HG02970 (cell line): Measurements from ENCODE around the gene CDH23.

Source experiments
- ATAC-seq: cut with Tn5 transposase; IDR thresholded peaks from one replicate; pipeline ENCODE4 v1.9.1; 2021; ENCODE audit warnings: mild to moderate bottlenecking, moderate library complexity, moderate number of reproducible peaks; ENCODE audit not compliant: unreplicated experiment, low FRiP score

CDH23 gene

DNA sequence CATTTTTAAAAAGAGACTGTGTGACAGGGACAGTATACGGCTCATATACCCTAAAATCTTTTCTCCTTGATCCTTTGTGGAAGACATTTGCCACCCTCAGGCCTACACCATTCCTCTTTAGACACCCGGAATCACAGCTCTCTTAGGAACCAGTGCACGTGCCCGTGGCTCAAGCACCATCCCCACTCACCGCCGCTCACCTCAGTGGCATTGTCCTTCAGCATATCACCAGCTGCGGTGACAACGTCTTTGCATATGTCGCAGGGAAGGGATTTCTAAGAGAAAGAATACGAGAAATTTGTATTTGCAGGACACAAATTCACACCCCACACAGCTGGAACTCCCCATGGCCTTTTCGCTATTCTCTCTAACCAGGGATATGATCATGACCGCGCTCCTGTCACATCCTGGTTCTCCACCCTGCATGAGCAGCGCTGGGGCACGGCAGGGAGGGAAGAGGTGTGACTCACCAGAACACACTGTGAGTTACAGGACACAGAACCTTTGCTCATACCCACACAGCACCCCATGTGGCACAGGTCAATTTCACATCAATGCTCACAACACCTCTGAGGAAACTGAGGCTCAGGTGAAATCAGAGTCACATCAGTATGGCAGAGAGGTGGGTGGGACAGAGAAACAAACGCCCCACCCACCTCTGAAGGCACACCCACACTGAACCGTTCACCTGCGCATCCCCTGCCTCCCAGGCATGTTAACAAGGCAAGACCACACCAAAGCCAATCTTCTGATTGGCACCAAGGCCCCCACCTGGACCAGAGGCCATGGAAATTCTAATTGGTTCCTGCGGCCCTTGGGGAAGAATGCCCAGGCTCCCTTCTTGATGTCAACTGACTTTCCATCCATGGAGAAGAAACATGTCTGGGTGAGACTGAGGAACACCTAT is 435.2 kb downstream of the CDH23 start:
- ATAC-seq, result no peak

DNA sequence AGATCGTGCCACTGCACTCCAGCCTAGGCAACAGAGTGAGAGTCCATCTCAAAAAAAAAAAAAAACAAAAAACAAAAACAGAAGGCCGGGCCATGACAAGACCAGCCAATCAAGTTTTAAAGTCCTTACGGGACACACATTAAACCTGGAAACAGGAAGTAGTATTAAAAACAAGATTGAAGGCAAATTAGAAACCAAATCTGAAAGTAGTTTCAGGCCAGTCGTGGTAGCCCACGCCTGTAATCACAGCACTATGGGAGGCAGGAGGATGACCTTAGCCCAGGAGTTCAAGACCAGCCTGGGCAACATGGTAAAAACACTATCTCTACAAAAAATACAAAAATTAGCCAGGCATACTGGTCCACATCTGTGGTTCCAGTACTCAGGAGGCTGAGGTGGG is 436.2 kb downstream of the CDH23 start:
- ATAC-seq, result no peak

- no peak for ATAC-seq
Measured at GRCh38 chr10:71833451-71834342, 437.0 kb downstream of the CDH23 start.

GRCh38 chr10:71834343-71834674 is 437.6 kb downstream of the CDH23 start:
- no peak for ATAC-seq

DNA sequence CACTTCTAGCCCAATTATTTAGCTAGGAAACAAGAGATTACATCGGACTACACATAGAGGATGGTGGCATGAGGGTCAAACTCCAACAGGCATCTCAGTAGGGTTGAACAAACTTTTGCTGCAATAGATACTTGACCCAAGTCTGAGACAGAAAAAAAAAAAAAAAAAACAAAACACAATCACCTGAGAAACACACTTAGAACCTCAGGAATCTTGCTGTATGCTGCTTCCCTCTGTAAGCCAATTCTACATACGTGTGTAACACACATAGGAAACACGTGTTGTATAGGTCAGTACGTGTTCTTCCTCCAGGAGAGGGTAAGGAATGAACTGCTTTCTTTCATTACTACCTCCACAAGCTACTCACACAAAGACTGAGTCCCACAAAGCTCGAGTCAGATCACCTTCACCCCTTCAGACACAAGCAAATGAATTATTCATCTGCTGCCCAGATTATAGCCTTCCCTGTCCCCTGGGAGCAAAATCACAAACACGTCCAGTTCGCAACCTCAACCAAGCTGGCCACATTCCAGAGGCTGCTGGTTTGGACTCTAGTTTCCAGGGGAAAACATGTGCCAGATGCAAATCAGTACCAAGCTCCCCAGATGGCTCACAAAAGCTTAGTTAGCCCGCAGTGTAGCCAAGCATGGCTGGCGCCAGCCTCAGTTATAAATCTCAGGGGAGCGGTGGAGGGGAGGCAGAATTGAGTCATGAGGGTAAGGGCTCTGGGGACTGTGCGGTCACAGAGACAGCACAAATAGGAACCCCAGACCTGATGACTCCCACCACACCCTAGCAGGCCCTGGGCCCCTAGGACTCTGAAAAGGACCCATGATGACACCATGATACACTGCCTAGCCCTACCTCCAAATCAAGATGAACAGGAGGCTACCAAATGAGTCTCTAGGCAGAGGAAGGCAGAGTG is 439.2 kb downstream of the CDH23 start:
- peak; percentile 85 for ATAC-seq

DNA sequence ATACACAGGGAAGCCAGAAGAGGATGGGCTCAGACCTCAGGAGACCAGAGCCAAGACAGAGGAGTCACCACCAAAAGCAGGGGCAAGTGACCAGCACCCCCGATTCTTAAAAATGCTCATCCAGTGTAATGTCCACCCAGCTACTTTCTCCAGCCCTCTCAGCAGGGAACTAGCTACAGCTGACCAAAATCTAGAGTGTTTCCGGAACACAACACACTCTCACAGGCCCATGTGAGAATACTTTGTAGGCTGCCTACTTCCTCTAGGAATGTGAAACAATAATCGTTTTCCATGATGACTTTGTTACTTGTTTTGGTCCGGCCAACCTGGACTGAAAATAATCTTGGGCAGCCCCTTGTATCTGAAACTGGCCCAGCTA is 439.9 kb downstream of the CDH23 start:
- ATAC-seq, result no peak

DNA sequence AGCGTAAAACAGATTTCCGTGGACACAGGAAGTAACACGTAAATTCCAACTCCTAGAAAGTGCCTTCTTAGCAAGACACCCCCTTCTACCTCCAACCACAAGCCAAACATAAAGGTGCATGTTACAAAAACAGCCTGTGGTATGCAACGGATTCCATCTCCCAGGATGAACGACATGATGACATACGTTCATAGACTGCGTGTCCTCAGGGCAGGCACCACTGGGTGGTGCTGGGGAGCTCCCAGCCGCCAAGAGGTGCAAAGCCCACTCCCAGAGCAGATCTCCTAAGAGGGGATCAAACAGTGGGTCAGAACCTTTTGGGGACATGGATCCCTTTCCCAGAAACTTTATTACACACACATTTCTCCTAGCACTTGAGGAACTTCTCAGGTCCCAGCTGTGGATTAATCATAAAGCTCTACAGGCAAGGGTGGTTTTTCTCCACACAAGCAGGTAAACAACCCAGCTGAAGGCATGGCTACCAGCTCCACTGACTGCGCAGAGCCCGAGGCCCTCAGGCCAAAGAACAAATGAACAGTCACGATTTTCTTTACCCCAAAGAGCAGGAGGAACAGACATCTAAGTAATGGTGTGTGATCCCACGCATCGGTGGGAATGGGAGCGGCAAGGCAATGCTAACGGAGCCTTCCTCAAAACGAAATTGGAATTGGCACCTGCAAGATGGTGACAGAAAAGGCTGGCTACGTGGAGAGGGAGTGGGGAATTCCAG is 440.5 kb downstream of the CDH23 start:
- no peak for ATAC-seq

GRCh38 chr10:71838264-71839211 is 441.8 kb downstream of the CDH23 start:
- no peak for ATAC-seq

GRCh38 chr10:71840177-71840957 is 443.6 kb downstream of the CDH23 start:
- ATAC-seq, result no peak

DNA sequence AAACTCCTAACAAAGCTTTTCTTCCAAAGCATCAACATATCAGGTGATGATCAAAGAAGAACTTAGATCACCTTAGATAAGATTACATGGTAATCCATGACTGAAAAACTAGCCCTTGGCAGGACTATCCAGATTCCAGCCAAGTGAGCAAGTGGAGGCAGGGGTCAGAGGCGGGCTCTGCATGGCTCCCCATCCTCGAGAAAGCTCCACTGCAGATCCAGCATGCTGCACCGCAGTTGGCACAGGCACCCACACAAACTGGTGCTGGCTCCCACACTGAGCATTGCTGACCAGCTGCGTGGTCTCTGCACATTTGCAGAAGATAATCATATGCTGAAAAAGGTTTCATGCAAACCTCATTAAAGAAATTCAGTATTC is 444.2 kb downstream of the CDH23 start:
- ATAC-seq, result no peak

GRCh38 chr10:71842422-71842821 is 445.7 kb downstream of the CDH23 start:
- ATAC-seq, result no peak

GRCh38 chr10:71842856-71843686 is 446.4 kb downstream of the CDH23 start:
- no peak for ATAC-seq

- ATAC-seq, result no peak
Measured at GRCh38 chr10:71844084-71844483, 447.4 kb downstream of the CDH23 start.

DNA sequence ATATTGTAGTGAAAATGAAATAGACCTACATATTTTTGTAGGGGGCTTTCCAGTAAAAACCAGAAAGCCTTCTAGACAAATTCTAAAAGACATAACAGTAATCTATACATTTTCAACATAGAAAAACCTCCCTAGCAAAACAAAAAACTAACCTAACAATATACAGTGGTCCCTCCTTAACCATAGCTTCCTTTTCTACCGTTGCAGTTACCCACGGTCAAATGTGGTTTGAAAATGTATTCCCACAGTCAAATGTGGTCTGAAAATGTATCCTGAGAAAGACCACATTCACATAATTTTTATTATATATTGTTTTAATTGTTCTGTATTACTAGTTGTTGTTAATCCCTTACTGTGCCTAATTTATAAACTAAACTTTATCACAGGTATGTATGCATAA is 448.0 kb downstream of the CDH23 start:
- ATAC-seq, result no peak

- no peak for ATAC-seq
Measured at GRCh38 chr10:71845410-71846405, 449.0 kb downstream of the CDH23 start.

- no peak for ATAC-seq
Measured at GRCh38 chr10:71846816-71847215, 450.1 kb downstream of the CDH23 start.
